Stimulated activated CD4-positive, alpha-beta T cell treated with anti-CD3 and anti-CD28 coated beads, TNF-alpha, amount 100 ng/mL, for 1 hour (primary cell): ENCODE results near the gene WARS2.

ENCODE experiments used
- DNase-seq, 3 donors: peaks; one replicate each; pipeline ENCODE4 v3.0.0-alpha.2; 2020; ENCODE audit warnings: low read depth in 3 of 3, low spot score in 1 of 3

WARS2 gene

DNA sequence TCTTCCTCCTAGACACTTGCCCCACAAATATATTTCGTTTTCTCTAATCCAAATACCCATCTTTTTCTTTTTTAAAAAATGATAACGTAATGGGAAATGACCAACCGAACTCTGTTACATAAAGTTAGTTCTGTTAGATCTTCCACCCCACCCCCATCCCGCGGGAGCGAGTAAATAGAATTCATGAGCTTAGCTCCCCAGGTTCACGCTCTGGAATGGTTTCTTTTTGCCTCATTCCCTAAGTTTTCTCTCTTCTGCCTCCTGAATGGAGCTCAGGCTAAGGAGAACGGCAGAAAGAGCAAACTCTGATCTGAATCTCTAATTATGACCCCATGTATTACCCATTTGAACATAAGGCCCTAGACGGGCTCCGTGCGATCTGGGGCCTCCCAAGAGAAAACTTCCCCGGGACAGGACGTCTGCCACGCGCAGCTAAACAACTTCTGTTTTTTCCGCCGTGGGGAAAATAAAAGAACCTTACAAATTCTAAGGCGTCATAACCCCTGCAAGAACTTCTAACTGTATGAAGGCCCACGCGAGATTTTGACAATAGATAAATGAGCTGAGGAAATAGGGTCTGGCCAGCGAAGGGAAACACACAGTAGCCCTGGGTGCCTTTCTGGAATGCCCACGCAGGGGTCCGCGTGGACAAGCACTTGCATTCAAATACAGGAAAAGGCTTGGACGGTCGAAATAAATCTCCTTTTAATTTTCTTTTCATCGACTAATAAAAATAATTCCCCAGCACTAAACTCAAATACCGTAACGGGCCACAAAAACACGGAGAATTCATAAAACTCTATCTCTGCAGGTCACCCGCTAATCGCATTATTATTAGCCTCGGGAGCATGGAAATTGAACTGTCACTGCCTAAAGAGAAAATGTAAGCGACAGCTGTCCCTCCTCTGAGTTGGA, 154.6 kb downstream of the WARS2 start:
- no peak for DNase-seq

DNA sequence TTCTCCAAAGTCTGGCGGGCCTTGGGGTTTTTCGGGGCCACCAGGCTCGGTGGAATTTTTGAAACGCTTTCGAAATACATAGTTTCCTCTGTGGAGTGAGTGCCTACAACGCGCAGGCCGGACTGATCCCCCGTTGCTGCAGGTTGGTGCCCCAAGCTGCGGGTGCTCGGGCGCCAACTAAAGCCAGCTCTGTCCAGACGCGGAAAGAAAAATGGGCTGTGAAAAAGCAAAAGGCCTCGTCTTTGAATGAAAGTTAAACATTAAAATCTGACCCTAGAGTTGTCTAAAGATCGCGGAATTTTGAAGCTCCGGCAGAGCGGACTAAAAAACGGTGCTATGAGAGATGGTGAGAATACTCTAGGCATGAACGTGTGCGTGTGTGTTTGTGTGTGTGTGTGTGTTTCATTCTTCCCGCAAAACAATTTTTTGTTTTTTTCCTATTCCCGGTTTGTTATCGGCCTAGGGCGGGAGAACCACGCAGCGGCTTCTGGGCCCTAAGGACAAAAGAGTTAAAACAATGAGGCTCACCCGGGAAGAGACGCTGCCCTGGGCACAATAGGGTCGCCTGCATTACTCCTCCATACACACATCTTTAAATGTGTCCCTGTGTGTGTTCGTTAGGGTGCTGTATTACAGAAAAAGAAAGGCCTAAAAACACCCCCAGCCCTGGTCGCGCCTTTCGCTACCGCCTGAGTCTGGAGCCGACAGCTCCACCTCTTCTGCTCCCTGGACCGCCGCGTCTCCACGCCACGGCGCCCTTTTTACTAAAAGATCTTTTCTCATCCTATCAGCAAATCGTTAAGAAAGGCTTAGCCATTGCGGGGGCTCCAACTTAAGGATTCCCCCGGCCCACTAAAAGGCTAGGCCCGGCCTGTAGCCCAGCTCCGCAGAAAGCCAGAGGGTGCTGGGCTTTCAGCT, 155.5 kb downstream of the WARS2 start:
- no peak for DNase-seq

DNA sequence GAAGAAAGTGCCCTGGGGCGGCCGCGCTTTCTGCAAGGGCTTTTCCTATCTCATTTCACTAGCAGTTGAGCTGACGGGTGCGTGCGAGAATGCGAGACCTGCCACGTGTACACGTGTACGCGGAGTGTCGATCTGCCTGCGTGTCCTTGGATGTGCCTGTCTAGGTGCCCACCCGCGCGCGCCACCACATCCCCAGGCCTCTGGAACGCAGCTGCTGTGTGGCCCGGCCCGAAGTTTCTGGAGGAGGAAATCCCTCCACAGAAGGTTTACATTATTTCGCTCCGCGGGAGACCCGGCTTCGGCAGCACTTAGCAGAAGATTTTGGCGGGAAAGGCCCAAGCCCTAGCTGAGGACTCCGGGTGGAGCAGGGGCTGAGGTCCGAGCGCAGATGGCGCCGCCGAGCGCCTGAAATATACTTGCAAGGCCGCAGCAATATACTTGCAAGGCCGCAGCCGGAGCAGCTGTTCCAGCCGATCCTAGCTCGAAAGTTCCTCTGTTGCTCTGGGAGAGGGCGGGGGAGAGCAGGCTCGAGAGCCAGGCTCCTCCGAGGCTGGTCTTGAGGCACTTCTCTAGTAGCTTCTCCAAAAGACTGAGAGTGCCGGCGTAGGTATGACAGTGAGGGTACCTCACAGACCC, 156.2 kb downstream of the WARS2 start:
- DNase-seq: no peak

DNA sequence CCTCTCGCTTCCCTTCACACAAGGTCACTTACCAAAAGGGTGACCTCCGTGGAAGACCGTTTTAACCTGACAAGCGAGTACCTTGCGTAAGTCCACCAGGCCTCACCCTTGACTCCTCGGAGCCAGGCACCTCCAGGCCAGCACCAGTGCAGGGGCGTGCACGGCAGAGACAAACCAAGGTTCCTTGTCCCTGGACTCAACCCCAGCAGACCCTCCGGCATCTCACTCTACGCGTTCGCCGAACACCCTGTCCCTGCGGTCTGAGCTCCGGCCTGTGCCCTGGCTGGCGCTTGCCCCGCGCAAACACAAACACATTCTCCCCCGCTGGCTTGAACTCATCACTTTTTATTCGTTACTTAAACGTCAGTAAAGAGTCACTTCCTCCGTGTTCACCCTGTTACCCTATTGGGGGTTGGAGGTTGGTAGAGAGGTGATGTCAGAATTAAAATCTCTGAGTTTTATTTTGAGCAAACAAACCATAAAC, 156.9 kb downstream of the WARS2 start:
- DNase-seq: no peak

DNA sequence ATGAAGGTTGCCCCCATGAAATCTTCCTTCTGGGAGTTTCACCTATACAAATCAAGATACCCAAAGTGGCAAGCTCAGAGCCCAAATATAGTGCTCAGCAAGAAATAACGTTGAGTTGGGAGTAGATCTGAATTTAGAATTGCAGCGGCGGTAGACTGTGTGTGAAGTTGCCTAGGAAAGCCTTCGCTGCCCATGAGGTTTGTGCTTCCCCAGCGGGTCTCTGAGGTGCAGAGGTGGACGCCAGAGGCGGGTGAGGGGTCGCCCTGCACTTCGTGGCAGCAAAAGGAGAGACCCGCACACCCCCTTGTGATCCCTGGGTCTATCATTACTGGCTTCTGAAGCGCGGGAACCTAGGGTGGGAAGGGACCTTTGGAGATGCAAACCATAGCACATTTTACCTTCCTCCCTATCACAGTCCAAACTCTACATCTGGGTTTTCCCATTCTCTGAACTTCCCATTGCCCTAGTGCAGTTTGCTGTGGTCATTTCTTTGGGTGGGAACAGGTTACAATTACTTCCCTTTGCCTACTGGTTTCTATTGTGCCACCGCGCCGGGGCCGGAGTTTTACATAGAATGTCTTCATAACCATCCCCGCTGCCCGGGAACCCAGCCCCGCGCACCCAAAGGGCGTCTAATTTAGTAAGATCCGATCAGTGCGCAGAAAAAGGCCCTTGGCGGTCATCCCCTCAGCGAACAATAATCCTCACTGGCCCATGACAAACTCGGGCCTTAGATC, 157.5 kb downstream of the WARS2 start:
- DNase-seq: no peak

DNA sequence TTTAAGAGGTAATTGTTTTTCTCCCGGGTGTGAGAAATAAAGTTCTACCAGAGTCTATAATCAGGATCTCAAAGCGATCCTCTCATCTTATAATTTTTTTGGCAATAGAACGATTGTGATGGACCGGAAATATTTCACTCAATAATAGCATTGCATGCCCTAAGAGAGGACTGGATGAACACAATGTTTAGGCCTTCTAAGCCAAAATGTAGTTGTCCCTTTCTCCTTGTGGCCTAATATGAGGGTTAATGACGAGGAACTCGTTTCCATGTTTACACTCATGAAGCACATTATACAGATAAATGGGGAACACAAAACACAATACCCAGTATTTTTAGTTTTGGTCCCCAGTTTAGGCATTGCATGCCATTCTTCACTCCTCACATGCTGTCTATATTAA, 158.2 kb downstream of the WARS2 start:
- DNase-seq: no peak

DNA sequence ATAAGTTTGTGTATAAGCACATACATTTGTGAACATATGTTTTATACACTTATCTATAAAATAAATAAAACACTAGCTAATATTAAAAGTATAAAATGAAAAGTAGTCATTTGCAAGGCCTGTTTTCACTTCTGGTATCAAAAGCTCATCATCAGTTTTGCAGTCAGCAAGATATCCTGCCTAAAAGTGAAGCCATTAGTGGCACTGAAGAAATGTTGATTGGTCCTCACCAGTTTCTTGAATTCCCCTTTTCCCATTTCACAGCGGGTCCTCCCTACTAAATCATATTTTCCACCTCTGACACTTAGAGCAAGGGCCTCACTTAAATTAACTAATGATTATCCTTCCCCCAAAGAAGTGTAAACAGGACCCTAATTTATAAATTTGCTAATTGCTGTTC, 159.0 kb downstream of the WARS2 start:
- no peak for DNase-seq
